GF-D8 (cell line): ENCODE data around the gene ZSCAN31.

Experiments
- DNase-seq: peaks from one replicate; lab custom pipeline; 2025; lab: John Stamatoyannopoulos, UW

The ZSCAN31 gene

DNA sequence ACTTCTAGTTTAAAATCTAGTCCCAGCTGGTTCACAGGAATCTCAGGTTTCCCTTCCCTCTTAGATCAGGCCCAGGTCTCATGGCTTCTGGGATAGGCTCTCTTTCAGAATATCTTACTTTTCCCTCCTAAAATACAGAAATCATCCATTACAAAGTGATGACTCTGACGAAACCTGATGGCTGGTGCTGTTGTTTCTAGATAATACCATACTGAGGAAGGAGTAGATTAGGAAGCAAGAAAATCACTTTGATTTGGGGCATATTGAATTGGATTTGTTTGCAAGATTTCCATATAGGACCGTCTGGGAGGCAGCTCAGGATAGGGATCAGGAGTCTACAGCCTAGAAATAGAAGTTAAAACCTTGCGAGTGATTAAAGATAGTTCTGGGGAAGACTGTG, 17.4 kb upstream of the ZSCAN31 start:
- DNase-seq = no peak

- DNase-seq = no peak
Measured at GRCh38 chr6:28351493-28351925, 15.6 kb upstream of the ZSCAN31 start.

DNA sequence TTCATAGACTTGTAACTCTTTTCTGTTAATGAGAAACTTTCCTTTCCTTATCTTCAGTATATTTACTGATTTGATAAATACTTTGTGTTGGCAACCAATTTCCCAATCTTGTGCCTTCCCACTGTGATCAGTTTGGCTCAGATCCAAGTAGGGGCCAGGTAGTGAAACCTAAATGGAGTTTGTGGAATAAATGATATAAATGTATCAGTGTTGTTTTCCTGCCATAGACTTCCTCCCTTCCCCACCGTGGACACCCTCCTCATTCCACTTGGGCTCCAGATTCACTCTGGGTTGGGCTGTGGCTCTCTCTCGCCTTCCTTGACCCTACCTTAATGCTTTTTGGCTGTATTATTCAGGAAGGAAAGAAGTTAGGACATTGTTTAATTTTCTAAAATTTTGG, 15.1 kb upstream of the ZSCAN31 start:
- DNase-seq = no peak

GRCh38 chr6:28349892-28350737, 14.2 kb upstream of the ZSCAN31 start, which contains the start of gene ZKSCAN3:
TSS of gene ZKSCAN3 (plus strand) at chr6:28349947. CDS start at chr6:28359587, 9,640 bp downstream.
- peak; percentile 54 for DNase-seq

GRCh38 chr6:28349344-28349891, 13.5 kb upstream of the ZSCAN31 start:
- no peak for DNase-seq

- DNase-seq = no peak
Measured at GRCh38 chr6:28347119-28347518, 11.2 kb upstream of the ZSCAN31 start.

DNA sequence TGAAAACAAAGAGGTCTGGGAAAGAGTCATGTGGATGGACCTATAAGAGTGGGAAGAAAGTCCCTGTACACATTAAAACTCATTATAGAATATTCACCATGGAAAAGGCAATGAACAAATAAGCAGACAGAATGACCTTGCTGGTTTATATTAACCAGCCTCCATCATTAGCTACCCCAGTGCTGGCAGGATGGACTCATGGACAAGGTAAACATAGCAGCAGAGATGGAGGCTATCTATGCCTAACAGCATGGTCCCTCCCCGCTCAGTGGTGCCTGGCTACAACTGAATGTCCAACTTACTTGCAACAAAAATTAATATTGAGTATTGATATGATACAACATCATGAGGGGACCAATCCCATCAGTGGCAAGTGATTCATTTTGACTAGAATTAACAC, 9.3 kb upstream of the ZSCAN31 start:
- DNase-seq = no peak

DNA sequence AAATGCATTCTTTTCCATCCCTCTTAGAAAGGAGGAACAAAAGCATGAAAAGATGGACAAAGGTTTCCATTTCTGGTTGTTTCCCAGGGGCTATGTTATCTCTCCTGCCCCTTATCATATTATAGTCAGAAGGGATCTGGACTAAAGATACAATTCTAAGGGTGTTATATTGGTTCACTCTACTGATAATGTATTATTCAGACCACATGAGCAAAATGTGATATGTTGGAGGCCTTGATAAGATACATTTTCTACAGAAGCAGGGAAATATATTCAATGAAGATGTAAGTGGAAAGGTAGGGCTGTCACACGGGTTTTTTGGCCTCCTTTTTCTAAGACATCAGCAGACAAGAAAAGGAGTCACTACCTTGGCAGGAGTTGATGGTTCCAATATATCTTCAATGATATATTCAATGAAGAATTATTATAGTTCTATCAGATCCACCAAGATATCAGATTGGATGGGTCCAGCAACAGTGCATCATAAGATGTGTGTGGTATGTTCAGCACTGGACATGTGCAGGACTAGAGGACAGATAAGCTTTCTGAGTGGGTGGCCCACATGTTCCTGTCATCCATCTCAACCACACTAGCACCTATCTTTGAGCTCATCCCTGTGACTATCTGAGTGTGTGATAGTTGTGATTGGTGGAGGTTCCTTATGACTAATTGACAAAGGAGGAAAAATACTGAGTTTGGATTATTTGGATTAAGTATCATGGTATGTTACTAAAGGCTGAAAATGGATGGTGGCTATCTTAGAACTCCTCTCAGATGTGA, 8.1 kb upstream of the ZSCAN31 start:
- DNase-seq = no peak

GRCh38 chr6:28340310-28341095, 4.6 kb upstream of the ZSCAN31 start:
- DNase-seq = no peak

DNA sequence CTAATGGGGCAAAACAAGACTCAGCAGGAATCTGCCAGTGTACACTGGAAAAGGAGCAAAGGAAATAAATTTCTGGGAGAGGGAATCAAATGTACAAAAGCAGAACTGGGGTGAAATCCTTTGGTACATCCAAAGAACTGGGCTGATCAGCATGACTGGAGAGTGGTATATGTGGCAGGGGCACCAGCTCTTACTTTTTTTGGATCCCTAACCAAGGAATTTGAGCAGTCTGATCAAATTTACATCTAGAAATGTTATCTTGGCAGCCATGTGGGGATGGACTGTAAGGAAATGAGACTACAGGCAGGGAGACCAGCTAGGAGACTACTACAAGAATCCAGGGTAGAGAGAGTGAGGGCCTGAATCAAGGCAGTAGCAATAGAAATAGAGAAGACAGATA, 1.2 kb upstream of the ZSCAN31 start:
- DNase-seq = no peak

GRCh38 chr6:28336284-28337120, 554 bp upstream of the ZSCAN31 start:
- peak; percentile 89 for DNase-seq

GRCh38 chr6:28335040-28335563, 846 bp downstream of the ZSCAN31 start:
- no peak for DNase-seq

GRCh38 chr6:28334286-28335039, 1.5 kb downstream of the ZSCAN31 start:
- DNase-seq = no peak

DNA sequence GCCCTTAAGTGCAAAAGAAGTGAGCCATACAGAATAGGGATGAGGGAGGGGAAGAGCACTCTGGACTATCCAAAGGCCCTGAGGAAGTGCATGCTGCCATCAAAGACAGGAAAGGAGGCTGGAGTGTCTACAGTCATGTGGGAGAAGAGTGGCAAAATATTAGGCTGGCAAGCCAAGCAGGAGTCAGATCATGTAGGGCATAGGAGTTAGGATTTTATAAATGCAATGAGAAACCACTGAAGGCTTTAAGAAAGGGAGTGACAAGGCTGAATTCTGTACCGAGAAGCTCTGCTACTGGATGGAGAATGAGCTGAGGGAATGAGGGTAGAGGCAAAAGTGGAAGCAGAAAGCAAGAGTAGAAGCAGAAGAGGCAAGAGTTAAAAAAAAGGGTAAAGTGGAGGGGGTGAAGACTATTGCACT, 2.3 kb downstream of the ZSCAN31 start:
- DNase-seq = no peak

- DNase-seq = no peak
Measured at GRCh38 chr6:28333047-28333446, 2.9 kb downstream of the ZSCAN31 start.

GRCh38 chr6:28330041-28330440, 5.9 kb downstream of the ZSCAN31 start:
- DNase-seq = no peak

- DNase-seq = no peak
Measured at GRCh38 chr6:28326371-28326948, 9.5 kb downstream of the ZSCAN31 start.

DNA sequence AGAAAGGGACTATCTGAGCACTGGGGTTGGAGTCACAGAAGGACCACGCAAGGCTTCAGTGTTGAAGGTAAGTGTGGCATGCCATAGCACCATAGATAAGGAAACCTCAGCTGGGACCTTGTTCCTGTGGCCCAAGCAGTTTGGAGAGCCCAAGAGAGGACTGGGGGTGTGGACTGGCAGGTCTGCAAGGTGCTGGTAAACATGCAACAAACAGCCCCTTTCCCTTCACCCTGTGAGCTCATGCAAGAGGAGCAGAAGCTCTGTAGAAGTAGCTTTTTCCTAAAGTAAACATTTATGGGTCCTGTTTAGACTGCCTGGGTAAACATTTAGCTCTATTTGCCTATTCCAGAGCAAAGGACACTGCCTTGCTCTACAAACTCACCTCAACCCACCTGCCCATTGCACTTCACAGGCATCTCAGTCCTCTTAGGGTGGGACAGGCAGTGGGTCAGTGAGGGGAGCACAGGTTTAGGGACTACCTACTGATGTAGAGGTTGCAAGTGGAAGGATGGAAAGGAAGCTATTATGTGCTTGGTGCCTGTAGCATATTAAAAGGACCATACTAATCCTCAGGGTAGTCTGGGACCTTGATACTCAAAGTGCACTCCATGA, 12.0 kb downstream of the ZSCAN31 start:
- no peak for DNase-seq

- no peak for DNase-seq
Measured at GRCh38 chr6:28322661-28323060, 13.3 kb downstream of the ZSCAN31 start.
